ENCODE results near the gene CXCL3.

GRCh38 chr4:74055498-74055897, 17.0 kb upstream of the CXCL3 start:
- no peak for TF ChIP-seq CTCF (IDR thresholded peaks at IDR 0.05)
- TF ChIP-seq TCF7L2 (IDR thresholded peaks at IDR 0.05; ENCODE audit: low read depth, low read length), result no peak
- TF ChIP-seq POLR2AphosphoS5 (IDR thresholded peaks at IDR 0.05; ENCODE audit: low read depth, low read length), result no peak

Measured in Panc1 (cell line).